ENCODE results near the gene GRM1.

GRM1 gene

GRCh38 chr6:146310628-146311027, 281.8 kb downstream of the GRM1 start:
- H3K4me3 ChIP-seq (replicated peaks; ENCODE audit: low read depth, low read length): no peak overlapping the region
- DNase-seq (ENCODE audit: extremely low read depth, low read depth): no peak
- TF ChIP-seq CTCF (IDR thresholded peaks at IDR 0.05; ENCODE audit: low read depth, low read length, missing control alignments): no peak

GRCh38 chr6:146311079-146311478, 282.2 kb downstream of the GRM1 start:
- no peak overlapping the region for H3K4me3 ChIP-seq (replicated peaks; ENCODE audit: low read depth, low read length)
- no peak for DNase-seq (ENCODE audit: extremely low read depth, low read depth)
- TF ChIP-seq CTCF (IDR thresholded peaks at IDR 0.05; ENCODE audit: low read depth, low read length, missing control alignments): no peak

- TF ChIP-seq CTCF (IDR thresholded peaks at IDR 0.05; ENCODE audit: low read depth, low read length, missing control alignments): no peak
- no peak overlapping the region for H3K4me3 ChIP-seq (replicated peaks; ENCODE audit: low read depth, low read length)
- DNase-seq (ENCODE audit: extremely low read depth, low read depth): no peak
These were observed 283.7 kb downstream of the GRM1 start for GRCh38 chr6:146312608-146313007.

GRCh38 chr6:146315381-146316174, 286.7 kb downstream of the GRM1 start:
- TF ChIP-seq CTCF (IDR thresholded peaks at IDR 0.05; ENCODE audit: low read depth, low read length, missing control alignments): no peak
- H3K4me3 ChIP-seq (replicated peaks; ENCODE audit: low read depth, low read length): no peak overlapping the region
- DNase-seq (ENCODE audit: extremely low read depth, low read depth): no peak

GRCh38 chr6:146316175-146316495, 287.3 kb downstream of the GRM1 start:
- TF ChIP-seq CTCF (IDR thresholded peaks at IDR 0.05; ENCODE audit: low read depth, low read length, missing control alignments): no peak
- no peak for DNase-seq (ENCODE audit: extremely low read depth, low read depth)

GRCh38 chr6:146331013-146331412, 302.2 kb downstream of the GRM1 start:
- H3K4me3 ChIP-seq (replicated peaks; ENCODE audit: low read depth, low read length): no peak overlapping the region
- TF ChIP-seq CTCF (IDR thresholded peaks at IDR 0.05; ENCODE audit: low read depth, low read length, missing control alignments): no peak
- DNase-seq (ENCODE audit: extremely low read depth, low read depth): no peak

More at GRCh38 chr6:146316175-146316495, 287.3 kb downstream of the GRM1 start:
- H3K4me3 ChIP-seq (replicated peaks; ENCODE audit: low read depth, low read length): no peak overlapping the region

- DNase-seq (ENCODE audit: extremely low read depth, low read depth): no peak
- no peak for TF ChIP-seq CTCF (IDR thresholded peaks at IDR 0.05; ENCODE audit: low read depth, low read length, missing control alignments)
- no peak overlapping the region for H3K4me3 ChIP-seq (replicated peaks; ENCODE audit: low read depth, low read length)
These were observed 306.5 kb downstream of the GRM1 start for GRCh38 chr6:146335336-146335735.
